ENCODE measurements around the gene EXOSC2. TPM values are rescaled to one million over a fixed set of nuclear protein-coding genes. Genes with fewer than 3 reads are reported as not detected.

The EXOSC2 gene
- 10 to 100 TPM; 70.1 to 72.6 TPM for total RNA-seq

DNA sequence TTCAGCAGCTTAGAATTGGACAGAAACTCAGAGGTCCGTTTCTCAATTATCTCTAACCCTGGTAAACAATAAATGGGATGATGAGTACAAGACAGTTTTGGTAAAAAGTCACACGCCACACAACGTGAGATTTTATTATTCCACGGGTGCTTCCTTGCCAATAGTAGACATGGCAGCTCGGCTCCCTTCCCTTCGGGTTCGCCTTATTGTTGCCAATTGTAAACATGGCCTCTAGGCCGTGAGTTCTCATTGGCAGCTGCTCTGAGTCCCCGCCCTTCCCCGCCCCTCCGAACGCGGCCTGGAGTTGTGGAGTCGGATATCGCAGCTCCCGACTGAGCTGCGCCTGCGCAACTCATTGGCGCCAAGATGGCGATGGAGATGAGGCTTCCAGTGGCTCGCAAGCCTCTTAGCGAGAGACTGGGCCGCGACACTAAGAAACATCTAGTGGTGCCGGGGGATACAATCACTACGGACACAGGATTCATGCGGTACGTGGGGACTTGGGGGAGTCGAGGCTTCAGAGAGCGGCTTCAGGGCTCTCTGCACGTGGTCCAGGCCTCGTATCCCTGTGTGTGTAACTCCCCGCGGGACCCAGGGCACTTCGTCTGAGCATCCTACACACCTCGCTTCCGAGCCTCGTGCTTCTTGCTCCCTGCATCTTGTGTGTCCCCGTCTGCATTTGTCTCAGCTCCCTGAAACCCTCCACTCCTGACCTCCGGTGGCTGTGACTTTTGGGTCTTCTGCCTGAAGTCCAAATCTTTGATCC is at the start of gene EXOSC2:
Gene EXOSC2 (plus strand): TSS at position 355 of the 766 bp plus-strand sequence. CDS start 12 bp downstream, at position 367.
- CTCF ChIA-PET, result interaction anchor here (0.9 to 2.3 kb wide), 6 partner anchors 8 to 233 kb away, joined by 3 to 21 read pairs (median 10); no protein-coding TSS in a partner anchor
- DNase-seq, result peak; percentile 99
- Mint-ChIP-seq H3K4me3 (peak within 1 kb of the TSS; percentile 90), H3K27me3 (ENCODE audit: low read depth) (no peaks in the 10 kb centered on the region), H3K4me1 (ENCODE audit: low read depth) (peaks cover 38% of the 10 kb centered on the region), H3K36me3 (ENCODE audit: low read depth) (peaks cover 27% of the 10 kb centered on the region), H3K9me3 (no peaks in the 10 kb centered on the region), H3K27ac (peak within 1 kb of the TSS; percentile 87)
- intact Hi-C loops (cut with micrococcal nuclease), result loop anchor here (1.0 to 5.0 kb wide), 5 partner anchors 11 to 856 kb away; partner anchors contain the start of genes C9orf78, FUBP3, NUP214 and USP20

DNA sequence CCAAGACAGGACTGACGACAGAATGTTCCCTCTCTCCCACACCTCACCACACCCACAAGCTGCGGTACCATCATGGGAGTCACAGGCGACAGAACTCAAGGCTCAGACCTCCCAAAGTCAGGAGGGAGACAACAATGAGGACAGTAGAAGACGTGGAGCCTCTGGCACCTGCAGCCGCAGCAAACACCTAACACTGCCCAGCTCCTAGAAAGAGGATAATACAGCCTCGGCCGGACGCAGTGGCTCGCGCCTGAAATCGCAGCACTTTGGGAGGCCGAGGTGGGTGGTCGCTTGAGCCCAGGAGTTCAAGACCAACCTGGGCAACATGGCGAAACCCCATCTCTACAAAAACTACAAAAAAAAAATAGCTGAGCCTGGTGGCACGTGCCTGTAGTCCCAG is 42.4 kb upstream of the EXOSC2 start:
- Mint-ChIP-seq H3K9me3 (peaks cover 5% of the 10 kb centered on the region), H3K27me3 (ENCODE audit: low read depth) (peaks cover 15% of the 10 kb centered on the region), H3K4me3 (no peak overlapping the region), H3K36me3 (ENCODE audit: low read depth) (no peaks in the 10 kb centered on the region), H3K27ac (no peak overlapping the region), H3K4me1 (ENCODE audit: low read depth) (no peaks in the 10 kb centered on the region)
- no peak for DNase-seq
- CTCF ChIA-PET, result no interaction called here
- intact Hi-C loops (cut with micrococcal nuclease), result no loop called here

GRCh38 chr9:130651752-130652151 is 41.8 kb upstream of the EXOSC2 start:
- CTCF ChIA-PET, result interaction anchor here (0.6 kb wide), 1 partner anchor 684 kb away, joined by 3 read pairs; no protein-coding TSS in a partner anchor
- Mint-ChIP-seq H3K27ac (no peak overlapping the region), H3K36me3 (ENCODE audit: low read depth) (no peaks in the 10 kb centered on the region), H3K4me1 (ENCODE audit: low read depth) (no peaks in the 10 kb centered on the region), H3K4me3 (no peak overlapping the region), H3K27me3 (ENCODE audit: low read depth) (peaks cover 20% of the 10 kb centered on the region), H3K9me3 (peaks cover 2% of the 10 kb centered on the region)
- intact Hi-C loops (cut with micrococcal nuclease), result no loop called here
- no peak for DNase-seq

GRCh38 chr9:130654879-130655278 is 38.7 kb upstream of the EXOSC2 start:
- H3K36me3 Mint-ChIP-seq (ENCODE audit: low read depth), result no peaks in the 10 kb centered on the region
- DNase-seq, result no peak
- H3K27me3 Mint-ChIP-seq (ENCODE audit: low read depth), result peaks cover 37% of the 10 kb centered on the region
- no peak overlapping the region for H3K4me3 Mint-ChIP-seq
- CTCF ChIA-PET, result no interaction called here
- H3K4me1 Mint-ChIP-seq (ENCODE audit: low read depth), result peaks cover 2% of the 10 kb centered on the region
- no peak overlapping the region for H3K27ac Mint-ChIP-seq
- H3K9me3 Mint-ChIP-seq, result no peaks in the 10 kb centered on the region
- intact Hi-C loops (cut with micrococcal nuclease), result no loop called here

- Mint-ChIP-seq H3K9me3 (no peaks in the 10 kb centered on the region), H3K4me3 (no peak overlapping the region), H3K27me3 (ENCODE audit: low read depth) (peaks cover 64% of the 10 kb centered on the region), H3K27ac (no peak overlapping the region), H3K36me3 (ENCODE audit: low read depth) (no peaks in the 10 kb centered on the region), H3K4me1 (ENCODE audit: low read depth) (peaks cover 20% of the 10 kb centered on the region)
- CTCF ChIA-PET, result no interaction called here
- no peak for DNase-seq
- intact Hi-C loops (cut with micrococcal nuclease), result no loop called here
Measured at GRCh38 chr9:130658893-130659698, 34.5 kb upstream of the EXOSC2 start.

- Mint-ChIP-seq H3K4me3 (no peak overlapping the region), H3K4me1 (ENCODE audit: low read depth) (peaks cover 23% of the 10 kb centered on the region), H3K27ac (no peak overlapping the region), H3K9me3 (no peaks in the 10 kb centered on the region), H3K36me3 (ENCODE audit: low read depth) (no peaks in the 10 kb centered on the region), H3K27me3 (ENCODE audit: low read depth) (peaks cover 68% of the 10 kb centered on the region)
- intact Hi-C loops (cut with micrococcal nuclease), result no loop called here
- no peak for DNase-seq
- CTCF ChIA-PET, result no interaction called here
Measured at GRCh38 chr9:130659699-130660248, 33.8 kb upstream of the EXOSC2 start.

DNA sequence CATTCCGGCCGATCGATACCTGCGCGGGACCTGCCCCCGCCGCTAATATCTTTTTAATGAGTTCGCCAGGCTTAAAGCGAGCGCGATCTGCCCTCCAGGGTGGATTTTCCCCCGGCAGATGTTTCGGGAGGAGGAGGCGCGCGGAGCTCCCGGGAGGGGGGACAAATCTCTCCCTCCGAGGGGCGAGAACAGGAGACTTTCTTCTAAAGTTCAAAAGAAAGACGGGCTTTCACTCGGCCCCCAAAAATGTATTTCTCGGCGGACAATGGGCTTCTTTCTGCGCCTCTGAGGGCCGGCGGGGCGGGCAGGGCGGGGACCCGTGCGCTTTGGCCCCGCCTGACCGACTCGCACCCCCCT is 33.3 kb upstream of the EXOSC2 start:
- CTCF ChIA-PET, result no interaction called here
- no peaks in the 10 kb centered on the region for H3K36me3 Mint-ChIP-seq (ENCODE audit: low read depth)
- H3K4me1 Mint-ChIP-seq (ENCODE audit: low read depth), result peaks cover 25% of the 10 kb centered on the region
- intact Hi-C loops (cut with micrococcal nuclease), result no loop called here
- H3K9me3 Mint-ChIP-seq, result no peaks in the 10 kb centered on the region
- no peak overlapping the region for H3K27ac Mint-ChIP-seq
- H3K27me3 Mint-ChIP-seq (ENCODE audit: low read depth), result peaks cover 68% of the 10 kb centered on the region
- no peak overlapping the region for H3K4me3 Mint-ChIP-seq
- DNase-seq, result no peak

DNA sequence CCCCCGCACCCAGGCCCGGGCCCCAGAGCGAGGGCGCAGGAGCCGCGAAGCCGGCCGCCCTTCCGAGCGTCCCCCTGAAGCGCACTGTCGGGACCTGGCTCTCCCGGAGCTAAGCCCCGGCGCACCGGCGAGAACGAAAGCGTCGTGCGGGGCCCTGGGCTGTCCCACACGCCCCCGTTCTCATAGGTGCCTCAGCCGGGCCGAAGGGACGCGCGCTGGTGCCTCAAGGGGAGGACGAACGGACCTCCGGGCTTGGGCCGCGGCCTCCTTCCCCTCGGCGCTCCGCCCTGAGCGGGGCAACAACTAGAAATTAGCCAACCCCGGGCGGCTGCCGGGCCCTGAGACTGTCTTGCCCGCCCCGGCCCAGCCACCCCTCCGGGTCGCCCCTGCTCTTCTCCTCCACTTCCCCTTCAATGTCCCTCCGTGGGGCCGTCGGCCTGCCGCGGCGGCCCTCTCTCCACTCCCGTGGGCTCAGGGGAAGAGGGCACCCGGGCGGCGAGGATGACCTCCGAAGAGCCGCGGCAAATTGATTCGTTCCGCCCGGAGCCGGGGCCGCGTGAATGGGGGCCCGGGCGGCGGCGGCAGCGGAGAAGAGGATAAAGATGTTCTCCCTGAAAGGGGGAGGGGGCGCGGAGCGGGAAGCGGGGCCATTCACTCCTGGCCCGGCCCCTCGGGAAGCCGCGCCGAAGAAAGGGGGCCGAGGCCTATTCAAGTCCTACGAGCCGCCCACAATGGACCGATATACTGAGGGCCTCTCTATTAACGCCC is 32.7 kb upstream of the EXOSC2 start:
- intact Hi-C loops (cut with micrococcal nuclease), result no loop called here
- Mint-ChIP-seq H3K36me3 (ENCODE audit: low read depth) (no peaks in the 10 kb centered on the region), H3K4me3 (no peak overlapping the region), H3K27me3 (ENCODE audit: low read depth) (peaks cover 68% of the 10 kb centered on the region), H3K9me3 (no peaks in the 10 kb centered on the region), H3K4me1 (ENCODE audit: low read depth) (peaks cover 28% of the 10 kb centered on the region), H3K27ac (no peak overlapping the region)
- CTCF ChIA-PET, result no interaction called here
- DNase-seq, result no peak

- CTCF ChIA-PET, result no interaction called here
- Mint-ChIP-seq H3K27ac (no peak overlapping the region), H3K4me3 (no peak overlapping the region), H3K27me3 (ENCODE audit: low read depth) (peaks cover 65% of the 10 kb centered on the region), H3K4me1 (ENCODE audit: low read depth) (peaks cover 31% of the 10 kb centered on the region), H3K36me3 (ENCODE audit: low read depth) (no peaks in the 10 kb centered on the region), H3K9me3 (no peaks in the 10 kb centered on the region)
- no peak for DNase-seq
- intact Hi-C loops (cut with micrococcal nuclease), result loop anchor here (1.0 kb wide), 1 partner anchor 21 kb away; no protein-coding TSS in a partner anchor
Measured at GRCh38 chr9:130661451-130662098, 32.0 kb upstream of the EXOSC2 start.

DNA sequence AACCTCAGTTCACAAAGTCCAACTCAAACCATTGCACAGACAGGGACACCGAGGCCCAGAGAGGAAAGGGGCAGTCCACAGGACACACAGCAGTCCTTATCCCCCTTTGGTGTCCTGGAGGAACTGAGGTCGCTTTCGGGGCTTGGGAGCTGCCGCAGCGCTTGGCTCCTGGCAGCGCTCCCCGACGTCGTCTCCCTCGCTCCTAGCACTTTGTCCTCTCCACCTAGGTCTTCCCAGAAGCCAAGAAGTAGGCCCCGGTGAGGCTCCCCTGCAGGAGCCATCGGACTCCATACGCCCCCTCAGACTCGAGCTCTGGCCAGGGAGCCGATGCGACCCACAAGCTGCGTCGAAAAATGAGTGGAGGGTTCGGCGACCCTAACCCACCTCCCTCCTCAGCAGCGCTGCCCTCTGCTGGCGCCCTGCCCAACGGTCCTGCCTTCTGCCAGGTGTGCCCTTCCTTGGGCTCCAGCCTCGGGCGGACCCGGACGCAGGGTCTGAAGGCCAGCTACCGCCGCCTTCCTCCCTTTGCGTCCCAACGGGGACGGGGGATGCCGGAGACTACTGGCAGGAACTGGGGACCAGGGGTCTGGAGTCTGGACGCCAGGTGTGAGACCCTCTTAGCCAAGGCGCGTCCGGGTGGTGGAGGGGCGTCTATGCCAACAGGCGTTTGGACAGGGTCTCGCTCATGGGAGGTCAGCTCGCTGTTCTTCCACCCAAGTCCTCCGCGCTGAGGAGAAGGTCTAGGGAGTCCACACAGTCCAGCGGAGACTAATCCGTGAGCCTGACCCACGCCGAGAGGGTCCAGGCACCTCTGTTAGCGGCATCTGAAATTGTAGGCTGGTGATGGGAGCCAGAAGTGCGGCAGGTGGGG is 31.2 kb upstream of the EXOSC2 start:
- Mint-ChIP-seq H3K4me3 (no peak overlapping the region), H3K4me1 (ENCODE audit: low read depth) (peaks cover 31% of the 10 kb centered on the region), H3K9me3 (no peaks in the 10 kb centered on the region), H3K27me3 (ENCODE audit: low read depth) (peaks cover 66% of the 10 kb centered on the region), H3K36me3 (ENCODE audit: low read depth) (no peaks in the 10 kb centered on the region), H3K27ac (no peak overlapping the region)
- CTCF ChIA-PET, result interaction anchor here (1.0 to 1.3 kb wide), 2 partner anchors 21 to 23 kb away, joined by 3 read pairs; no protein-coding TSS in a partner anchor
- intact Hi-C loops (cut with micrococcal nuclease), result loop anchor here (1.0 kb wide), 1 partner anchor 20 kb away; no protein-coding TSS in a partner anchor
- DNase-seq, result no peak

DNA sequence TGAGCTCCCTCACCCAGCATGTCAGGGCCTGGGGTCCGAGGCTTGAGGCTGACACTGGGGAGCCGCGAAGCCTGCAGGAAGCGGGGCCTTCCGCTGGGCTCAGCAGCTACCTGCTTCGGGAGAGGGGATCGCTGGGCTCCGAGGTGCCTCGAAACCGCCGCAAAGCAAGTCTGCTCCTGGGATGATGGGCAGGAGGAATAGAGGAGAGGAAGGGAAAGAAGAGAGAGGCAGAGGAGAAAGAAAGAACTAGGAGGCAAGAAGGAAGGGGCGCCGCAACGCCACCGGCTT is 30.7 kb upstream of the EXOSC2 start:
- DNase-seq, result no peak
- Mint-ChIP-seq H3K4me1 (ENCODE audit: low read depth) (peaks cover 31% of the 10 kb centered on the region), H3K27me3 (ENCODE audit: low read depth) (peaks cover 66% of the 10 kb centered on the region), H3K4me3 (peak overlapping the region; percentile 42), H3K36me3 (ENCODE audit: low read depth) (no peaks in the 10 kb centered on the region), H3K27ac (no peak overlapping the region), H3K9me3 (no peaks in the 10 kb centered on the region)
- intact Hi-C loops (cut with micrococcal nuclease), result loop anchor here (1.0 kb wide), 1 partner anchor 19 kb away; no protein-coding TSS in a partner anchor
- CTCF ChIA-PET, result interaction anchor here (1.0 to 1.3 kb wide), 2 partner anchors 20 to 22 kb away, joined by 3 read pairs; no protein-coding TSS in a partner anchor

All from activated naive CD4-positive, alpha-beta T cell treated with anti-CD3 and anti-CD28 coated beads for 36 hours (primary cell).